Activated CD8-positive, alpha-beta T cell treated with anti-CD3 and anti-CD28 coated beads for 36 hours (primary cell): ENCODE results near the gene ZNF48. TPM values are rescaled to one million over a fixed set of nuclear protein-coding genes. Genes with fewer than 3 reads are reported as not detected.

ENCODE experiments used
- ATAC-seq: fragments of 200-7000 bp; cut with Tn5 transposase; one replicate; pipeline ENCODE4 v1.10.0; 2021; ENCODE audit warnings: mild to moderate bottlenecking, moderate library complexity
- CTCF ChIA-PET: fragments of 350-600 bp; sonication (Branson Sonifier 250); formaldehyde crosslinking; loops from one replicate; lab custom pipeline; 2021; ENCODE audit warnings: antibody characterized with exemption; lab: Charles Lee
- POLR2A ChIA-PET: fragments of 350-600 bp; sonication (Branson Sonifier 250); formaldehyde crosslinking; loops from one replicate; lab custom pipeline; 2021; ENCODE audit warnings: antibody characterized with exemption; lab: Charles Lee
- DNase-seq: peaks from one replicate; pipeline ENCODE4 v3.0.0-alpha.2; 2020
- H3K27ac Mint-ChIP-seq: one replicate; pipeline ENCODE4 v1.8.0; 2021; ENCODE audit warnings: mild to moderate bottlenecking, mixed read lengths
- H3K27me3 Mint-ChIP-seq: one replicate; pipeline ENCODE4 v1.8.0; 2021; ENCODE audit warnings: mixed read lengths
- H3K36me3 Mint-ChIP-seq: one replicate; pipeline ENCODE4 v1.8.0; 2021; ENCODE audit warnings: low read depth, mixed read lengths
- H3K4me1 Mint-ChIP-seq: one replicate; pipeline ENCODE4 v1.8.0; 2021; ENCODE audit warnings: low read depth, mixed read lengths
- H3K4me3 Mint-ChIP-seq: one replicate; pipeline ENCODE4 v1.8.0; 2021; ENCODE audit warnings: mild to moderate bottlenecking, moderate library complexity, mixed read lengths
- H3K9me3 Mint-ChIP-seq: one replicate; pipeline ENCODE4 v1.8.0; 2021; ENCODE audit warnings: mixed read lengths
- CTCF ChIP-seq: fragments of 200-600 bp; IDR thresholded peaks from one replicate; pipeline ENCODE4 v1.8.0; 2022; ENCODE audit warnings: antibody characterized with exemption, mild to moderate bottlenecking
- intact Hi-C: fragments of 100-400 bp; cut with micrococcal nuclease; formaldehyde crosslinking; loops from one replicate; pipeline ENCODE4 v1.10.0; 2022
- total RNA-seq, 2 experiments: library from RNA; stranded (reverse); gene quantifications; one replicate each; pipeline ENCODE4 v1.2.3, GENCODE V29; 2021

Gene ZNF48
- total RNA-seq, 2 experiments from 2014 or later: 10.4 to 10.9 TPM

GRCh38 chr16:30418350-30419181, 23.3 kb downstream of the ZNF48 start:
- Mint-ChIP-seq H3K9me3 (no peaks in the 10 kb centered on the region), H3K4me3 (peak overlapping the region; percentile 58), H3K27ac (peak overlapping the region; percentile 79), H3K27me3 (no peaks in the 10 kb centered on the region), H3K4me1 (peaks cover 28% of the 10 kb centered on the region), H3K36me3 (peaks cover 42% of the 10 kb centered on the region)
- DNase-seq: no peak
- no peak for ATAC-seq
- TF ChIP-seq CTCF: no peak
- ChIA-PET POLR2A (interaction anchor here (0.6 to 4.2 kb wide), 28 partner anchors 8 to 682 kb away, joined by 3 to 38 read pairs (median 3); partner anchors contain the start of genes DCTPP1, SEPHS2, ZNF48 and ZNF771), CTCF (interaction anchor here (0.9 to 3.6 kb wide), 14 partner anchors 8 to 197 kb away, joined by 3 to 36 read pairs (median 4); partner anchors contain the start of genes DCTPP1, ZNF48 and ZNF771)
- intact Hi-C loops: no loop called here

GRCh38 chr16:30421010-30421409, 25.8 kb downstream of the ZNF48 start:
- peaks cover 44% of the 10 kb centered on the region for H3K36me3 Mint-ChIP-seq
- no peak for ATAC-seq
- CTCF ChIA-PET: interaction anchor here (0.7 to 2.2 kb wide), 6 partner anchors 9 to 208 kb away, joined by 3 to 12 read pairs (median 5); partner anchors contain the start of gene DCTPP1

GRCh38 chr16:30428055-30428454, 32.8 kb downstream of the ZNF48 start:
- POLR2A ChIA-PET: interaction anchor here (1.1 kb wide), 1 partner anchor 28 kb away, joined by 3 read pairs; no protein-coding TSS in a partner anchor
- H3K27me3 Mint-ChIP-seq: no peaks in the 10 kb centered on the region
- ATAC-seq (no peak), DNase-seq (no peak)
- H3K9me3 Mint-ChIP-seq: no peaks in the 10 kb centered on the region
- CTCF ChIA-PET: interaction anchor here (2.4 kb wide), 1 partner anchor 10 kb away, joined by 7 read pairs; no protein-coding TSS in a partner anchor
- no peak for TF ChIP-seq CTCF
- H3K4me3 Mint-ChIP-seq: no peak overlapping the region
- H3K36me3 Mint-ChIP-seq: peaks cover 37% of the 10 kb centered on the region
- H3K4me1 Mint-ChIP-seq: peaks cover 22% of the 10 kb centered on the region
- intact Hi-C loops: no loop called here
- H3K27ac Mint-ChIP-seq: peak overlapping the region; percentile 39

More at GRCh38 chr16:30421010-30421409, 25.8 kb downstream of the ZNF48 start:
- DNase-seq: no peak
- no peak for TF ChIP-seq CTCF
- POLR2A ChIA-PET: interaction anchor here (0.8 to 1.6 kb wide), 6 partner anchors 8 to 151 kb away, joined by 3 to 9 read pairs (median 4); partner anchors contain the start of genes DCTPP1 and ZNF688
- no peaks in the 10 kb centered on the region for H3K9me3 Mint-ChIP-seq
- intact Hi-C loops: no loop called here
- H3K27me3 Mint-ChIP-seq: no peaks in the 10 kb centered on the region
- H3K4me3 Mint-ChIP-seq: no peak overlapping the region
- peak overlapping the region; percentile 35 for H3K27ac Mint-ChIP-seq
- H3K4me1 Mint-ChIP-seq: peaks cover 23% of the 10 kb centered on the region

GRCh38 chr16:30429418-30429677, 34.1 kb downstream of the ZNF48 start:
- intact Hi-C loops: no loop called here
- no peak overlapping the region for H3K4me3 Mint-ChIP-seq
- no peaks in the 10 kb centered on the region for H3K9me3 Mint-ChIP-seq
- H3K27me3 Mint-ChIP-seq: no peaks in the 10 kb centered on the region
- ChIA-PET CTCF (interaction anchor here (0.6 to 5.5 kb wide), 55 partner anchors 9 to 229 kb away, joined by 3 to 84 read pairs (median 5); partner anchors contain the start of genes FBRS, ITGAL, SEPHS2 and SEPTIN1), POLR2A (interaction anchor here (0.6 to 2.5 kb wide), 27 partner anchors 8 to 268 kb away, joined by 3 to 21 read pairs (median 4); partner anchors contain the start of genes ITGAL, PRR14, ZNF689 and ZNF771)
- no peak for DNase-seq
- no peak for TF ChIP-seq CTCF
- peaks cover 34% of the 10 kb centered on the region for H3K36me3 Mint-ChIP-seq
- peaks cover 29% of the 10 kb centered on the region for H3K4me1 Mint-ChIP-seq
- ATAC-seq: no peak
- H3K27ac Mint-ChIP-seq: no peak overlapping the region
